ENCODE data around the gene ITGA6. TPM values are rescaled to one million over a fixed set of nuclear protein-coding genes. Genes with fewer than 3 reads are reported as not detected.

ITGA6 gene
- 10 to 100 TPM; 43.1 to 67.5 TPM for total RNA-seq
- polyA plus RNA-seq (ENCODE audit: insufficient read length in 6 of 6): 10 to 100 TPM; 66.4 to 93.5 (median 79.3) TPM
- long read RNA-seq, donor 1, full-length matches to known transcripts: 2 of 13 reads
- long read RNA-seq, donor 1, partial matches to known transcripts: 11 of 13 reads
- long read RNA-seq, donor 1, other reads (novel, unspliced or antisense): 0 of 13 reads
- long read RNA-seq, donor 2, full-length matches to known transcripts: 3 of 19 reads
- long read RNA-seq, donor 2, partial matches to known transcripts: 16 of 19 reads
- long read RNA-seq, donor 2, other reads (novel, unspliced or antisense): 0 of 19 reads
- long read RNA-seq, donor 3, full-length matches to known transcripts: 3 of 3 reads
- long read RNA-seq, donor 3, partial matches to known transcripts: 0 of 3 reads
- long read RNA-seq, donor 3, other reads (novel, unspliced or antisense): 0 of 3 reads
- long read RNA-seq, donor 4, partial matches to known transcripts: 1 of 1 reads
- long read RNA-seq, donor 4, other reads (novel, unspliced or antisense): 0 of 1 reads
- long read RNA-seq, donor 5, full-length matches to known transcripts: 1 of 1 reads
- long read RNA-seq, donor 5, partial matches to known transcripts: 0 of 1 reads
- long read RNA-seq, donor 5, other reads (novel, unspliced or antisense): 0 of 1 reads
- long read RNA-seq, donor 6, full-length matches to known transcripts: 2 of 7 reads
- long read RNA-seq, donor 6, partial matches to known transcripts: 5 of 7 reads
- long read RNA-seq, donor 6, other reads (novel, unspliced or antisense): 0 of 7 reads
- long read RNA-seq, donor 7, full-length matches to known transcripts: 1 of 6 reads
- long read RNA-seq, donor 7, partial matches to known transcripts: 5 of 6 reads
- long read RNA-seq, donor 7, other reads (novel, unspliced or antisense): 0 of 6 reads
- long read RNA-seq, donor 8, full-length matches to known transcripts: 3 of 17 reads
- long read RNA-seq, donor 8, partial matches to known transcripts: 14 of 17 reads
- long read RNA-seq, donor 8, other reads (novel, unspliced or antisense): 0 of 17 reads
- long read RNA-seq, donor 9: 0 reads
- long read RNA-seq, donor 10, partial matches to known transcripts: 2 of 11 reads
- long read RNA-seq, donor 10, other reads (novel, unspliced or antisense): 9 of 11 reads
- long read RNA-seq, donor 11, full-length matches to known transcripts: 5 of 143 reads
- long read RNA-seq, donor 11, partial matches to known transcripts: 138 of 143 reads
- long read RNA-seq, donor 11, other reads (novel, unspliced or antisense): 0 of 143 reads
- long read RNA-seq, donor 12, full-length matches to known transcripts: 4 of 16 reads
- long read RNA-seq, donor 12, partial matches to known transcripts: 12 of 16 reads
- long read RNA-seq, donor 12, other reads (novel, unspliced or antisense): 0 of 16 reads

DNA sequence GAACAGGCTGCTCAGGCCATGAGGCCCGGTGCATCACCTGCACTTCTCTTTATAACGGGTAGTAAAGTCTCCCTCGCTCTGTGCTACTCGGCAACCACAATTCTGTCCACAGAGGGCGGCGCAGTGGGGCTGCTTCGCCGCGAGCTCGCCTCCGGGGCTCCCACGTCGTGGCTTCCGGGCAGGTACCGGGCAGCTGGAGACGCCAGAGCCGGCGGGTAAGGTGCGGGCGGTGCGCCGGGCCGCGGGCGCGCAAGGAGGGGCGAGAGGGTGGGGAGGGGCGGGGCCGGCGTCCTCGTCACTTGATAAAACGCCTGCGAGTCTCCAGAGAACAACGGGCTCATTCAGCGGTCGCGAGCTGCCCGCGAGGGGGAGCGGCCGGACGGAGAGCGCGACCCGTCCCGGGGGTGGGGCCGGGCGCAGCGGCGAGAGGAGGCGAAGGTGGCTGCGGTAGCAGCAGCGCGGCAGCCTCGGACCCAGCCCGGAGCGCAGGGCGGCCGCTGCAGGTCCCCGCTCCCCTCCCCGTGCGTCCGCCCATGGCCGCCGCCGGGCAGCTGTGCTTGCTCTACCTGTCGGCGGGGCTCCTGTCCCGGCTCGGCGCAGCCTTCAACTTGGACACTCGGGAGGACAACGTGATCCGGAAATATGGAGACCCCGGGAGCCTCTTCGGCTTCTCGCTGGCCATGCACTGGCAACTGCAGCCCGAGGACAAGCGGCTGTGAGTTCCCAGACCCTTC is at the start of gene ITGA6:
Gene ITGA6, plus strand, starts transcription at position 331 of the 734 bp plus-strand sequence.
- TF ChIP-seq, protein P1, sequence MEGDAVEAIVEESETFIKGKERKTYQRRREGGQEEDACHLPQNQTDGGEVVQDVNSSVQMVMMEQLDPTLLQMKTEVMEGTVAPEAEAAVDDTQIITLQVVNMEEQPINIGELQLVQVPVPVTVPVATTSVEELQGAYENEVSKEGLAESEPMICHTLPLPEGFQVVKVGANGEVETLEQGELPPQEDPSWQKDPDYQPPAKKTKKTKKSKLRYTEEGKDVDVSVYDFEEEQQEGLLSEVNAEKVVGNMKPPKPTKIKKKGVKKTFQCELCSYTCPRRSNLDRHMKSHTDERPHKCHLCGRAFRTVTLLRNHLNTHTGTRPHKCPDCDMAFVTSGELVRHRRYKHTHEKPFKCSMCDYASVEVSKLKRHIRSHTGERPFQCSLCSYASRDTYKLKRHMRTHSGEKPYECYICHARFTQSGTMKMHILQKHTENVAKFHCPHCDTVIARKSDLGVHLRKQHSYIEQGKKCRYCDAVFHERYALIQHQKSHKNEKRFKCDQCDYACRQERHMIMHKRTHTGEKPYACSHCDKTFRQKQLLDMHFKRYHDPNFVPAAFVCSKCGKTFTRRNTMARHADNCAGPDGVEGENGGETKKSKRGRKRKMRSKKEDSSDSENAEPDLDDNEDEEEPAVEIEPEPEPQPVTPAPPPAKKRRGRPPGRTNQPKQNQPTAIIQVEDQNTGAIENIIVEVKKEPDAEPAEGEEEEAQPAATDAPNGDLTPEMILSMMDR (IDR thresholded peaks at IDR 0.05): peak in 1 of 2 donors; percentile 35
- intact Hi-C loops (cut with DNase I): no loop called here
- Histone ChIP-seq H3K27ac (peak within 1 kb of the TSS; percentile 79 to 86), H3K4me3 (peak within 1 kb of the TSS; percentile 64 to 75), H3K9me3 (no peaks in the 10 kb centered on the region), H3K27me3 (peaks cover 0 to 49% of the 10 kb centered on the region in 2 donors), H3K36me3 (no peaks in the 10 kb centered on the region), H3K4me1 (peaks cover 5 to 43% of the 10 kb centered on the region in 2 donors)
- ATAC-seq (peak; percentile 86), DNase-seq (peak; percentile 45 to 90 (median 80))

DNA sequence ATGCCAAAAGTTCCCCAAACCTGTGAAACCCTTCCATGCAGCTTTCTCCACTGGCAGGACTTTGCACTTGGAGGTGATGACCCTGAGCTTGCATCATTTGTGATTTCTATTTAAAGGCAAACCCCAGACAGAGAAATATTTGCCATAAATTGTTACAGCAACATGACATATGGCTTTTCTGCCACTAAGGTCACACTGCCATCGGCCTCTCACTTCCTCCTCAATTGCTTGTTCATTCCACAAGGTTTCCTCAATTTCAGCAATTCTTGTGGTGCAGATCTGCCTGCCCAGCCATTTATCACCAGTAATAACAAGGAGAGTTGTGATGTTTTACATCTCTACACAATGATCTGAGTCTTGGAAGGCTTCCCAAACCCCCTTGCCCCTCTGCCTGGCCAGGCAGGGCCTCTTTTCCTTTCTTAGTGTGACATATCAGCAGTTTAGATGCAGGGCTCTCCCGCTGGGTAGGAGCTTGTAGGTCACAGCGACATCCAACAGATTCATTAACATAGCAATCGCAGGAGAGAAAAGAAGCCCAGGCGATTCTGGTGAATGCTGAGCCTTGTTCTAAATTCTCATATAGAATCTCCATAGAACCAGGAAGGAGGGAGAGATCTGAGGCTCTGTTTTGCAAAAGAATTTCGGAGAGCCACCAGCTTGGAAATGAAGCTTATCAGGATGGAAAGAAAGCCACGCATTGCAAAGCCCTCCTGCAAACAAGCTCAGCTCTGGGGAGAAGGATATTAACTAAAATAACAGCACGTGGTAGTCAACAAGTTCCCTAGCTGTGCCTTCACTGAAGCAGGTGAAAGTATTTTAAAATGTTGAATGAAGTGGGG is 46.7 kb upstream of the ITGA6 start:
- H3K9me3 ChIP-seq: peaks cover 0 to 2% of the 10 kb centered on the region in 2 donors
- ATAC-seq (peak; percentile 59), DNase-seq (peak in 1 of 4 donors; percentile 34)
- intact Hi-C loops (cut with DNase I): no loop called here
- H3K27me3 ChIP-seq: no peaks in the 10 kb centered on the region
- no peak overlapping the region for H3K4me3 ChIP-seq
- TF ChIP-seq, protein P1 (IDR thresholded peaks at IDR 0.05): no peak
- no peak overlapping the region for H3K27ac ChIP-seq
- H3K36me3 ChIP-seq: no peaks in the 10 kb centered on the region
- H3K4me1 ChIP-seq: peaks cover 3 to 24% of the 10 kb centered on the region in 2 donors

DNA sequence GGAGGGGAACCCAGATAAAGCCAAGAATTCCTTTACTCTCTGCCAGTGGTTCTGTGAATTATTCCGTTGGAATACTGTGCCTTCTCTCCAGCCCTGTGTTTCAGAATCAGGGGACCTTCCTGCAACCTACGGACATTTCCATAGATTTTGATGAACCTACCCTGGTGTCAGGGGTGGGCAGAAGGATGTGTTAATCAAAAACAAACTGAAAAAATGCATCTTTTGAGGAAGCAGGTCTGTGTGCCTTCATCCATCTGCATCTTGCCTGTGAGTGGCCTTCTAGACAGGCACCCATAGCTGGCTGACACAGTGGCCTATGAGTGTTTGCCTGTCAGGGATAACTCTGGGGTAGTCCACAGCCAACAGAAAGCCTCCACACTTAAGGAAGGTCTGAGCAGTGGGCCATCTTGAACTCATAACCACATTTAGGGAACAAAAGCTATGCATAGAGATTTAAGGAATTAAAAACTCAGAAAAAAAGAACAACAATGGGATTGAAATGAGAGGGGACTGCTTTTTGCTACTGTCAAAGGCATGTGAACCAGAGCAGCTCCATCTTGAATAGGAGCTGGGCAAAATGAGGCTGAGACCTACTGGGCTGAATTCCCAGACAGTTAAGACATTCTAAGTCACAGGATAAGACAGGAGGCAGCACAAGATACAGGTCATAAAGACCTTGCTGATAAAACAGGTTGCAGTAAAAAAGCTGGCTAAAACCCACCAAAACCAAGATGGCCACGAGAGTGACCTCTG is 45.9 kb upstream of the ITGA6 start:
- intact Hi-C loops (cut with DNase I): no loop called here
- TF ChIP-seq, protein P1 (IDR thresholded peaks at IDR 0.05): no peak
- Histone ChIP-seq H3K9me3 (peaks cover 0 to 2% of the 10 kb centered on the region in 2 donors), H3K4me1 (peaks cover 3 to 21% of the 10 kb centered on the region in 2 donors), H3K27ac (no peak overlapping the region), H3K36me3 (no peaks in the 10 kb centered on the region), H3K27me3 (no peaks in the 10 kb centered on the region), H3K4me3 (no peak overlapping the region)
- DNase-seq (no peak), ATAC-seq (no peak)
